Testis (tissue), 2 donors: ENCODE results near the gene LARP4.

Experiments used
- CTCF ChIP-seq, 3 experiments: fragments of 450-650 bp in 2 of 3; fragments of 200-600 bp in 1 of 3; sonication (generic) in 1 of 3; IDR thresholded peaks; one replicate each; pipeline ENCODE4 v1.5.1; 2016 to 2019; ENCODE audit warnings: antibody characterized with exemption in 3 of 3, mild to moderate bottlenecking in 2 of 3, moderate library complexity in 1 of 3
- POLR2A ChIP-seq: fragments of 450-650 bp; IDR thresholded peaks from one replicate; pipeline ENCODE4 v1.6.1; 2017; ENCODE audit warnings: antibody characterized with exemption, mild to moderate bottlenecking, moderate library complexity

- TF ChIP-seq CTCF (IDR thresholded peaks at IDR 0.05), result no peak
- TF ChIP-seq POLR2A, result no peak
Measured at GRCh38 chr12:50355365-50355764, 45.3 kb upstream of the LARP4 start.
